Measurements from ENCODE around the gene LY6G5B. TPM values are rescaled to one million over a fixed set of nuclear protein-coding genes. Genes with fewer than 3 reads are reported as not detected.

The LY6G5B gene
- total and polyA plus RNA-seq, 12 donors = 0.48 to 13.4 (median 4.7) TPM

DNA sequence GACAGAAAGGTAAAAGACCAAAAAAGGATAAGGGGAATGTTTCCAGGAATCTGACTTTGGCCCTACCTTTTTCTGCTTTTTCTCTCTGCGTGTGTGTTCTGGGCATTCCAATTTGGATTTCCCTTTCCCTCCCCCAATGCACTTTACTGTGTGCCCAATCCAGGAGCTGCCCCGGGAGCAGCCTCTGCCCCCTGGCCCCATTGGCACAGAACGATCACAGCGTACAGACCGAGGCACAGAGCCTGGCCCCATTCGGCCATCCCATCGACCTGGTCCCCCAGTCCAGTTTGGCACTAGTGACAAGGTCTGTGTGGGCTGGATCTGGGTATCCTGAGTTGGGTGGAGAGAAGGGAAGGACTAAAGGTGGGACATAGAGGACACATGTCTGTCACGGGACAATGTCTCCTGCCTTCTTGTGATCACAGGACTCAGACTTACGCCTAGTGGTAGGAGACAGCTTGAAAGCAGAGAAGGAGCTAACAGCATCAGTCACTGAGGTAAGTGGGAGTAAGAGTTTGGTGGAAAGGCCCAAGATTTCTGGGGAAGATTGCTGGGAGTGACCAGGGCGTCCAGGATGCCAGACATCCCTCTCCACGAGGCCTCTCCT is 34.7 kb upstream of the LY6G5B start:
- no peaks in the 10 kb centered on the region for H3K9me3 ChIP-seq (replicated peaks in 1 of 3)
- peak overlapping the region in 1 of 5 donors; percentile 2 for H3K27ac ChIP-seq
- 77 to 89% (median 82%) methylated on average over 11 of the region's 11 CpGs for WGBS, 4 donors
- H3K27me3 ChIP-seq = no peaks in the 10 kb centered on the region
- TF ChIP-seq POLR2A (IDR thresholded peaks at IDR 0.05) = no peak
- TF ChIP-seq, protein P1, sequence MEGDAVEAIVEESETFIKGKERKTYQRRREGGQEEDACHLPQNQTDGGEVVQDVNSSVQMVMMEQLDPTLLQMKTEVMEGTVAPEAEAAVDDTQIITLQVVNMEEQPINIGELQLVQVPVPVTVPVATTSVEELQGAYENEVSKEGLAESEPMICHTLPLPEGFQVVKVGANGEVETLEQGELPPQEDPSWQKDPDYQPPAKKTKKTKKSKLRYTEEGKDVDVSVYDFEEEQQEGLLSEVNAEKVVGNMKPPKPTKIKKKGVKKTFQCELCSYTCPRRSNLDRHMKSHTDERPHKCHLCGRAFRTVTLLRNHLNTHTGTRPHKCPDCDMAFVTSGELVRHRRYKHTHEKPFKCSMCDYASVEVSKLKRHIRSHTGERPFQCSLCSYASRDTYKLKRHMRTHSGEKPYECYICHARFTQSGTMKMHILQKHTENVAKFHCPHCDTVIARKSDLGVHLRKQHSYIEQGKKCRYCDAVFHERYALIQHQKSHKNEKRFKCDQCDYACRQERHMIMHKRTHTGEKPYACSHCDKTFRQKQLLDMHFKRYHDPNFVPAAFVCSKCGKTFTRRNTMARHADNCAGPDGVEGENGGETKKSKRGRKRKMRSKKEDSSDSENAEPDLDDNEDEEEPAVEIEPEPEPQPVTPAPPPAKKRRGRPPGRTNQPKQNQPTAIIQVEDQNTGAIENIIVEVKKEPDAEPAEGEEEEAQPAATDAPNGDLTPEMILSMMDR (IDR thresholded peaks at IDR 0.05) = no peak
- DNase-seq = no peak
- H3K4me1 ChIP-seq (replicated peaks in 1 of 2) = no peaks in the 10 kb centered on the region
- H3K36me3 ChIP-seq (replicated peaks in 1 of 2) = peaks cover 0 to 98% of the 10 kb centered on the region in 2 donors
- H3K4me3 ChIP-seq = no peak overlapping the region
- intact Hi-C loops (cut with DNase I) = no loop called here

DNA sequence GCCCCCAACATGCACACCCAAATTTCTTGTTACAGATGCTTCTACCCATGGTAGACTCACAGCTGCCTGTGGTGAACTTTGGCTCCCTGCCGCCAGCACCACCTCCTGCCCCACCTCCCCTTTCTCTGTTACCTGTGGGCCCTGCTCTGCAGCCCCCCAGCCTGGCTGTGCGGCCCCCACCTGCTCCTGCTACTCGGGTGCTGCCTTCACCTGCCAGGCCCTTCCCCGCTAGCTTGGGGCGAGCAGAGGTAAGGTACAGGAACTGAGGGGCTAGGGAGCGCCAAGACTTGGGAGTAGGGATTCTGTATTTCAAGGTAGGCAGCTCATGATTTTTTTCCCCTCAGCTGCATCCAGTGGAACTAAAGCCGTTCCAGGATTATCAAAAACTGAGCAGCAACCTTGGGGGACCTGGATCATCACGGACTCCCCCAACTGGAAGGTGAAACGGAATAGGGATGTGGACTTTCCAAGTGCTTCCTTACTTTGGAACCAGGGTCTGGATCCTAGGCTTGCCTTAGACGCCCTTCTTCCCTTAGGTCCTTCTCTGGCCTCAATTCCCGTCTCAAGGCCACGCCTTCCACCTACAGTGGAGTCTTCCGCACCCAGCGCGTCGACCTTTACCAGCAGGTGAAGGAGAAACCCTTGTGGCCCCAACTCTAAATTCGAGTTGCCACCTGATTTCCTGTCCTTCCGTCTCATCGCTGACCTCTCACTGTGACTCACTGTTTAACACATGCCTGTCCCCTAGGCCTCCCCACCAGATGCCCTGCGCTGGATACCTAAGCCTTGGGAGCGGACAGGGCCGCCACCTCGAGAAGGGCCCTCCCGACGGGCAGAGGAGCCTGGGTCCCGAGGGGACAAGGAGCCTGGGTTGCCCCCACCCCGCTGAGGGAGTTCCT is 32.8 kb upstream of the LY6G5B start:
- intact Hi-C loops (cut with DNase I) = no loop called here
- Histone ChIP-seq H3K4me3 (no peak overlapping the region), H3K4me1 (replicated peaks in 1 of 2) (no peaks in the 10 kb centered on the region), H3K27me3 (no peaks in the 10 kb centered on the region), H3K9me3 (replicated peaks in 1 of 3) (no peaks in the 10 kb centered on the region), H3K27ac (peak overlapping the region in 4 of 5 donors; percentile 4 to 66 (median 47)), H3K36me3 (replicated peaks in 1 of 2) (peaks cover 0 to 98% of the 10 kb centered on the region in 2 donors)
- DNase-seq = peak in 5 of 7 donors; percentile 51 to 59 (median 58)
- TF ChIP-seq, protein P1 (IDR thresholded peaks at IDR 0.05) = no peak
- no peak for TF ChIP-seq POLR2A (IDR thresholded peaks at IDR 0.05)
- 57 to 65% (median 63%) methylated on average over 17 to 27 of the region's 27 CpGs for WGBS, 4 donors

DNA sequence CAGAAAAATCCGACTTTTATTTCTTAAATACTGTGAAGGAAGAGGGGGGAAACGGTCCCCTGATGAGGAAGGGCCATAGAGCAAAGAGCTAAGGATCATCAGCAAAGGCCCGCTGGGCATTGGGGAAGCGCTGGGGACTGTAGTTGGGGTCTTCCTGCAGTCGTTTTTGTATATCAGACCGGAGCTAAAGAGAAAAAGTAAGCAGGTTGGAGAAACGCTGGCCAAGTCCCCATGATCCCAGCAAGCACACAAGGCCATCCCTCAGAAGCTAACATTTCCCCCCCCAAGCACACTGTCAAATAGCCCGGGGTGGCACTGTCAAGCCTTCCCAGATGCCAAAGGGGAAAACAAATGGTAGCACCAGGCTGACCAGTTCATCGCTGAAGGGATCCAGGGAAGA is 30.7 kb upstream of the LY6G5B start:
- no peak for DNase-seq
- no peak overlapping the region for H3K4me3 ChIP-seq
- H3K9me3 ChIP-seq (replicated peaks in 1 of 3) = no peaks in the 10 kb centered on the region
- intact Hi-C loops (cut with DNase I) = no loop called here
- TF ChIP-seq, protein P1 (IDR thresholded peaks at IDR 0.05) = no peak
- TF ChIP-seq POLR2A (IDR thresholded peaks at IDR 0.05) = no peak
- H3K27ac ChIP-seq = no peak overlapping the region
- WGBS, 4 donors = 70 to 81% (median 72%) methylated on average over 6 to 9 of the region's 9 CpGs
- H3K4me1 ChIP-seq (replicated peaks in 1 of 2) = peaks cover 0 to 5% of the 10 kb centered on the region in 2 donors
- H3K36me3 ChIP-seq (replicated peaks in 1 of 2) = peaks cover 0 to 98% of the 10 kb centered on the region in 2 donors
- H3K27me3 ChIP-seq = no peaks in the 10 kb centered on the region

DNA sequence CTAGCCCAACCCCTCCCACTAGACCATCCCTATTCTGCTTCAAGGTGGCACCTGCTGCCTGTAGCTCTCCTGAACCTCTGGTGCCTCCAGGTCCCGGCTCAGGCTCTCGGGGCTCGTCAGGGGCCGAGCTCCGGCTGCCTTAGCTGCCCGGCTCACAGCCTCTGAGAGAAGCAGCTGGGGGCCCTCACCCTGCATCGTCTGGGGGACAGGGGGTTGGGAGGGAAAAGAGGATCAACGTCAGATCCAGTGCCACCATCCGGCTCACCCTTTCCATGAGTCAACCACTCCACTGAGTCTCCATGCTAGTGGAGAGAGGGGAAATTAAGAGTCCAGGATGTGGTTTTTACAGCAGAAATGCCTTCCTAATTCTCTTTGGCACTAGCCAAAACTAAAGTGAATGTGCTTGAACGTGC is 30.3 kb upstream of the LY6G5B start:
- Histone ChIP-seq H3K36me3 (replicated peaks in 1 of 2) (peaks cover 0 to 98% of the 10 kb centered on the region in 2 donors), H3K27me3 (no peaks in the 10 kb centered on the region), H3K4me3 (no peak overlapping the region), H3K9me3 (replicated peaks in 1 of 3) (no peaks in the 10 kb centered on the region), H3K4me1 (replicated peaks in 1 of 2) (peaks cover 0 to 5% of the 10 kb centered on the region in 2 donors), H3K27ac (no peak overlapping the region)
- no peak for DNase-seq
- intact Hi-C loops (cut with DNase I) = no loop called here
- no peak for TF ChIP-seq POLR2A (IDR thresholded peaks at IDR 0.05)
- TF ChIP-seq, protein P1 (IDR thresholded peaks at IDR 0.05) = no peak
- WGBS, 4 donors = 78 to 84% (median 81%) methylated on average over 6 to 10 of the region's 10 CpGs

Measured in adrenal gland (tissue), 12 donors.